Left ventricle myocardium inferior (tissue), 1 donor: ENCODE measurements around the gene DPH5. TPM values are rescaled to one million over a fixed set of nuclear protein-coding genes. Genes with fewer than 3 reads are reported as not detected.

ENCODE experiments used
- DNase-seq: peaks from one replicate; pipeline ENCODE4 v3.0.0-alpha.2; 2020
- H3K27ac ChIP-seq: fragments of 200-600 bp; replicated peaks from 2 replicates; pipeline ENCODE4 v1.8.0; 2021
- H3K27me3 ChIP-seq: fragments of 200-600 bp; 2 replicates; pipeline ENCODE4 v1.8.0; 2021; ENCODE audit warnings: low read depth
- H3K36me3 ChIP-seq: fragments of 200-600 bp; 2 replicates; pipeline ENCODE4 v1.8.0; 2021
- H3K4me1 ChIP-seq: fragments of 200-600 bp; 2 replicates; pipeline ENCODE4 v1.8.0; 2021
- H3K4me3 ChIP-seq: fragments of 200-600 bp; 2 replicates; pipeline ENCODE4 v1.8.0; 2021; ENCODE audit warnings: mild to moderate bottlenecking, moderate library complexity
- H3K9me3 ChIP-seq: fragments of 200-600 bp; replicated peaks from 2 replicates; pipeline ENCODE4 v1.8.0; 2021
- CTCF ChIP-seq: fragments of 200-600 bp; IDR thresholded peaks from 2 replicates; pipeline ENCODE4 v1.8.0; 2021; ENCODE audit warnings: antibody characterized with exemption, mild to moderate bottlenecking, borderline replicate concordance
- intact Hi-C: fragments of 100-400 bp; cut with micrococcal nuclease; formaldehyde crosslinking; loops from one replicate; pipeline ENCODE4 v1.11.0; 2022
- total RNA-seq: library from RNA; stranded (reverse); fragmentation: NEBNext Ultra II Directional; extraction: Animal tissue kit (Norgen Biotek cat#: 25700); gene quantifications from one replicate; pipeline ENCODE4 v1.2.1, GENCODE V29; 2021
- donor health status: DM: no; HTN: yes; CAD: no; lungs with severe emphysema.

DPH5 gene
- total RNA-seq, 1 donor from 2014 or later: 40.0 TPM

GRCh38 chr1:101006553-101006952, 19.0 kb downstream of the DPH5 start:
- no peak for TF ChIP-seq CTCF
- Histone ChIP-seq H3K27ac (no peak overlapping the region), H3K4me1 (peaks cover 33% of the 10 kb centered on the region)

GRCh38 chr1:101005871-101006270, 19.7 kb downstream of the DPH5 start:
- intact Hi-C loops: no loop called here
- Histone ChIP-seq H3K9me3 (no peaks in the 10 kb centered on the region), H3K4me3 (no peak overlapping the region), H3K27ac (no peak overlapping the region), H3K4me1 (peaks cover 33% of the 10 kb centered on the region), H3K27me3 (no peaks in the 10 kb centered on the region), H3K36me3 (peaks cover 8% of the 10 kb centered on the region)
- no peak for TF ChIP-seq CTCF
- no peak for DNase-seq

More at GRCh38 chr1:101006553-101006952, 19.0 kb downstream of the DPH5 start:
- intact Hi-C loops: no loop called here
- no peaks in the 10 kb centered on the region for H3K9me3 ChIP-seq
- no peaks in the 10 kb centered on the region for H3K27me3 ChIP-seq
- H3K4me3 ChIP-seq: no peak overlapping the region
- peaks cover 4% of the 10 kb centered on the region for H3K36me3 ChIP-seq
- DNase-seq: no peak

GRCh38 chr1:101005183-101005582, 20.4 kb downstream of the DPH5 start:
- H3K36me3 ChIP-seq: peaks cover 15% of the 10 kb centered on the region

GRCh38 chr1:101004670-101005069, 20.9 kb downstream of the DPH5 start:
- intact Hi-C loops: no loop called here
- no peaks in the 10 kb centered on the region for H3K9me3 ChIP-seq
- no peak for TF ChIP-seq CTCF
- H3K4me3 ChIP-seq: no peak overlapping the region
- H3K4me1 ChIP-seq: peaks cover 33% of the 10 kb centered on the region
- H3K27me3 ChIP-seq: no peaks in the 10 kb centered on the region
- peaks cover 20% of the 10 kb centered on the region for H3K36me3 ChIP-seq
- no peak overlapping the region for H3K27ac ChIP-seq
- DNase-seq: no peak

More at GRCh38 chr1:101005183-101005582, 20.4 kb downstream of the DPH5 start:
- intact Hi-C loops: no loop called here
- no peak overlapping the region for H3K4me3 ChIP-seq
- DNase-seq: no peak
- H3K9me3 ChIP-seq: no peaks in the 10 kb centered on the region
- no peak overlapping the region for H3K27ac ChIP-seq
- H3K4me1 ChIP-seq: peaks cover 33% of the 10 kb centered on the region
- H3K27me3 ChIP-seq: no peaks in the 10 kb centered on the region
- no peak for TF ChIP-seq CTCF

- Histone ChIP-seq H3K4me1 (peaks cover 33% of the 10 kb centered on the region), H3K36me3 (peaks cover 25% of the 10 kb centered on the region), H3K27ac (no peak overlapping the region), H3K4me3 (no peak overlapping the region), H3K9me3 (no peaks in the 10 kb centered on the region), H3K27me3 (no peaks in the 10 kb centered on the region)
- no peak for DNase-seq
- intact Hi-C loops: no loop called here
- no peak for TF ChIP-seq CTCF
Measured at GRCh38 chr1:101004061-101004460, 21.5 kb downstream of the DPH5 start.
